Stimulated activated CD8-positive, alpha-beta memory T cell treated with anti-CD3 and anti-CD28 coated beads, Interleukin-7, amount 100 ng/mL, for 48 hours (primary cell): ENCODE data around the gene RAPGEF3.

Experiments
- DNase-seq, 2 donors: peaks; one replicate each; pipeline ENCODE4 v3.0.0-alpha.2; 2020; ENCODE audit warnings: low read depth in 1 of 2; ENCODE audit errors: extremely low read depth in 1 of 2

The RAPGEF3 gene, protein sequence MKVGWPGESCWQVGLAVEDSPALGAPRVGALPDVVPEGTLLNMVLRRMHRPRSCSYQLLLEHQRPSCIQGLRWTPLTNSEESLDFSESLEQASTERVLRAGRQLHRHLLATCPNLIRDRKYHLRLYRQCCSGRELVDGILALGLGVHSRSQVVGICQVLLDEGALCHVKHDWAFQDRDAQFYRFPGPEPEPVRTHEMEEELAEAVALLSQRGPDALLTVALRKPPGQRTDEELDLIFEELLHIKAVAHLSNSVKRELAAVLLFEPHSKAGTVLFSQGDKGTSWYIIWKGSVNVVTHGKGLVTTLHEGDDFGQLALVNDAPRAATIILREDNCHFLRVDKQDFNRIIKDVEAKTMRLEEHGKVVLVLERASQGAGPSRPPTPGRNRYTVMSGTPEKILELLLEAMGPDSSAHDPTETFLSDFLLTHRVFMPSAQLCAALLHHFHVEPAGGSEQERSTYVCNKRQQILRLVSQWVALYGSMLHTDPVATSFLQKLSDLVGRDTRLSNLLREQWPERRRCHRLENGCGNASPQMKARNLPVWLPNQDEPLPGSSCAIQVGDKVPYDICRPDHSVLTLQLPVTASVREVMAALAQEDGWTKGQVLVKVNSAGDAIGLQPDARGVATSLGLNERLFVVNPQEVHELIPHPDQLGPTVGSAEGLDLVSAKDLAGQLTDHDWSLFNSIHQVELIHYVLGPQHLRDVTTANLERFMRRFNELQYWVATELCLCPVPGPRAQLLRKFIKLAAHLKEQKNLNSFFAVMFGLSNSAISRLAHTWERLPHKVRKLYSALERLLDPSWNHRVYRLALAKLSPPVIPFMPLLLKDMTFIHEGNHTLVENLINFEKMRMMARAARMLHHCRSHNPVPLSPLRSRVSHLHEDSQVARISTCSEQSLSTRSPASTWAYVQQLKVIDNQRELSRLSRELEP

DNA sequence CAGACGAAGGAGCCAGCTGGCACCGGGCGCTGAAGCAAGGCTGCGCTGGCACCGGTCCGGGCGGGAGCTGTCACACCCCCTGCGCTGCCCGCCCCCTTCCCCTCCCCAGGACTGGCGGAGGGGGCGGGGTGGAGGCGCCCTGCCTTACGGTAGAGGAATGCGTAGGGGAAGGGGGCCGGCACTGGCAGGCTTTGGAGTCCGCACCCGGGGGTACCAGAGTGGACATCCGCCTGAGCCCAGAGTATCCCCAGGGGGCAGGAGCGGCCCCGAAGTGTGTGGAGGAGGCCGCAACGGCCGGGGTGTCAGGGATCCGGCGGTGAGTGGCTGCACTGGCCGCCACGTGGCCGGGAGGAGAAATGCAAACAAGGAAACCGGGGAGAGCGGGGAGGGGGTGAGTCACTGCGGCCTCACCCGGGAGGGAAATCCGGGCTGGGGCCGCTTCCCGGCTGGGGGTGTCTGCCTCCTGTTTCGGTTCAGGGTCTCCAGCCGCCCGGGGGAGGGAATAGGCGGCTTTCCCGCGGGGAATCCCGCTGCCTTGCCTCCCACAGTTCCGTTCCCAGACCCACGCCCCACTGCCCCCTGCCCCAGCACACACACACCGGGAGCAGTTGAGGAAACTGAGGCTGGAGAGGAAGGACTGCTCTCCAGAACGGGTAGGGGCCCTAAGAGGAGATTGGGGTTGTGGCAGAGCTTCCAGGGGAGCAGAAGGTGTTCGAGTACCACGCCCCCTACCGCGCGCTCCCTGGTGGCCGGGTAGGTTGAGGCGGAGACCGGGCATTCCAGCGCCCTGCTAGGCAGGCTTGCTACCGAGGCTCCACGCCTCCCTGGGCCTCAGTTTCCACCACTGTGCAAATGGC, at the start of gene RAPGEF3:
Gene RAPGEF3, minus strand, starts transcription at position 47 of the 857 bp plus-strand sequence. CDS start 324 bp downstream, outside the sequence.
- DNase-seq = peak in 1 of 2 donors; percentile 53

GRCh38 chr12:47808050-47808449, 49.4 kb upstream of the RAPGEF3 start:
- peak; percentile 73 to 83 for DNase-seq

- no peak for DNase-seq
Measured at GRCh38 chr12:47807338-47807737, 48.7 kb upstream of the RAPGEF3 start.

GRCh38 chr12:47805417-47805816, 46.7 kb upstream of the RAPGEF3 start:
- DNase-seq = no peak

- no peak for DNase-seq
Measured at GRCh38 chr12:47804171-47804570, 45.5 kb upstream of the RAPGEF3 start.

DNA sequence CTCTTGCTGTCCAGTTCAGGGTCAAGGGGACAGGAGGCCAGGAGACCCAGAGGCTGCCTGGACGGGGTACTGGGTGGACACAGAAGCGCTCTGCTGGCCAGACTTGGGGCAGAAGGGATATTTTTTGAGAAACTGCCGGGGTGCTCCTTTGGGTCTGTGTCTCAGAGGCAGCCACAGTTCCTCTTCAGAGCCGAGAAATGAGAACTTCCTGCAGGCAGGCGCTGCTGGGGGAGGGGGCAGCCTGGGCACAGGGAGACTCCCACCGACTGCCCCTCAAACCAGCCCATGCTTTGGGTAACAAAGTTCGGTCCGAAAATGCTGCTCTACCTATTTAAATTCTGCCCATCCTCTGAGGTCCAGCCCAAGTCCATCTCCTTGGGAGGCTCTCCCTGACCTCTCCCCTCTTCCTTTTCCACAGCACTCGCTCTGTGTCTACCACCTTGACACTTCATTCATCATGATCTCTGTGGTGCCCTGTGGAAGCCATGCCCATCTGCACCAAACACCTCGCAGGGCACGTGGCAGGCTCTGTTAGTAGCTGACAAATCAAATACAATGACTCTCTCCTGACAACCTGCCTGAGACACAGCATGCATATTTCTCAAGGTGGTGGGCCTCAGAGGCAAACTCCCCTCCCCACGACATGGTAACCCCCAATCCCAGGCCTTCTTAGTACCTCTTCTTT, 44.7 kb upstream of the RAPGEF3 start:
- DNase-seq = no peak

- DNase-seq = no peak
Measured at GRCh38 chr12:47802312-47802711, 43.6 kb upstream of the RAPGEF3 start.

DNA sequence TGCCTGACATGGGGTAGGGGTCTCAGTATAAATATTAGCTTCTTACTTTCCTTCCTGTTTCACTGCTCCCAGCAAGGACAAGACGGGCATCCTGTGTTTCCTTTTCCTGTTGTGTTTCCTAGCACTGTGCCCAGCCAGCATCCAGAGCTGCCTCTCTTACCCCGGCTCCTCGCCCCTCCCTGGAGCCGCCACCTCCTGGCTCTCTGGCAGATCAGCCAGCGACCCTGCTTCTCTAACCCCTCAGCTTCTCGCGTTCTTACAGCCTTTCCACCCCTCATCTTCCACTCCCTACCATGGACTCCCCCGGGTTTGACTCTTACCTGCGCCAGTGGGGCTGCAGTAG, 43.2 kb upstream of the RAPGEF3 start:
- no peak for DNase-seq

DNA sequence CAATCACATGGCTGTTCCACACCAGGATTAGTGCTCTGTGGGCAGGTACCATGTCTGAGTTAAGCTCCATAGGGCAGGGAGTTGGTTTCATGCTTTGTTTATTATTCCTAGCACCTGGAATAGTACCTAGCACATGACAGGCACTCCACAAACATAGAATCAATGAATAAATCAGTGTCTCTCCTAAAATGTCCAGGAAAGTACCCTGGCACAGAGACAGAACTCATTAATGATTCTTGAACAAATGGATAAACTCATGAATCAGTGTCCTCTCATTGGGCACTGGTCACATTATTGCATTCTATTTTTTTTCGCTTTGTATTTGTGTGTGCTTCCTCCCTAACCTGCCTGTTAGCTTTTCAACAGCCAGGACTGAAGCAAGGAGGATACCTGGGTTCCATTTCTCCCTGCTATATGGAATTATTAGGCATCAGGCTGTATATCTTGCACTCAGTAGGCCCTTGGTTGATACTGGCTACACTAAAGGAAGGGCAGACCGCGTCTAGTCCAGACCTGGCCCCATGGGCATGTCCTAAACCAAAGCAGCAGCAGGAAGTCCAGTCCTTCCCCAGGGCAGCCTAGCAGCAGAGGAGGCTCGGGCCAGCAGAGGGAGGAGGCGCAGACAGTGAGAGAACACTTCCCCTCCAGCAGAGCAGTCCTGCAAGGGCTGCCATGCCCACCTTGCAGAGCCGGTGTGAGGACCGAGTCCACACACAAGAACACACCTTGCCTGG, 42.7 kb upstream of the RAPGEF3 start:
- DNase-seq = no peak

DNA sequence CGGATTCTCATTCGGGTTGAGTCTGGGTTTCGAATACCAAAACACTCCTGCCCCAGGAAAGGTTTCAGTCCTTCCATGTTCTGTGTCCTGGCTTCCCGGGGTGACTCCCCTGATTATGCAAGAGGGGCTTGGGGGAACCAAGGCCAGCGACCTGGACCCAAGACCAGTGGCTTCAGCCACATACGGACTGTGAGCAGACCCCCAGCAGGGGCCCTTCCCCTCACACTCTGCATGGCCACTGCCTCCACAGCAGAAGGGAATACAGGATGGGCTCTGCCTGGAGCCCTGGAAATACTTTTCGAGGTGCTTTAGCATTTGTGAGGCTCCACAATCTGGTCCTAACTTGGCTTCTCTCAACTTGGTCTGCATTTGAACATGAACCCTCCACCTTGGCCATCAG, 41.9 kb upstream of the RAPGEF3 start:
- no peak for DNase-seq

DNA sequence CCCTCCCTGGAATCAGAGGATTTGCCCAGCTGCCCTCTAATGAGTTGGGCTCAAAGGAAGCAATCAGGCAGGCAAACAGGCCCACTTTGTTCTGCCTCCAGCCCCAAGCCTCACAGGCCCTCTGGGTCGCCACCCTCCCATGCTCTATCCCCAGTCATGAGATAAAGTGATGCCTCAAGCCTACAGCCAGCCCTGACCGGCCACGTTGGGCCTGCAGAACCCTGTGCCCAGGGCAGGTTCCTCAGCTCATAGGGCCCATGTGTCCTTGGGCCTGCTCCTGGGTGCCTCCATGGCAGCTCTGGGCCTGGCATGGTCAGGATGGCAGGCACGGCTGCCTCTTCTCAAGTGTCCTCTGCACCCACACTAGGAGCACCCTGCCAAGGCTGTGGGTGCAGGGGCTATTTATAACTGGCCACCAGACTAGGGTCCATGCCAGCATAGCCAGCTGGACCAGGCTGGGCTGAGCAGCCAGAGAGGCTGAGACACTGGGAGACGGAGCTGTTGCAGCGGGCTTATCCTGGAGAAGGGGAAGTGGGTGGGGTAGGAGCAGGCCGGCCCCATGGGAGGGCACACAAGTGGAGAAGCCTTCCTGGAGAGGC, 40.8 kb upstream of the RAPGEF3 start:
- DNase-seq = no peak

GRCh38 chr12:47798382-47798948, 39.8 kb upstream of the RAPGEF3 start:
- no peak for DNase-seq

DNA sequence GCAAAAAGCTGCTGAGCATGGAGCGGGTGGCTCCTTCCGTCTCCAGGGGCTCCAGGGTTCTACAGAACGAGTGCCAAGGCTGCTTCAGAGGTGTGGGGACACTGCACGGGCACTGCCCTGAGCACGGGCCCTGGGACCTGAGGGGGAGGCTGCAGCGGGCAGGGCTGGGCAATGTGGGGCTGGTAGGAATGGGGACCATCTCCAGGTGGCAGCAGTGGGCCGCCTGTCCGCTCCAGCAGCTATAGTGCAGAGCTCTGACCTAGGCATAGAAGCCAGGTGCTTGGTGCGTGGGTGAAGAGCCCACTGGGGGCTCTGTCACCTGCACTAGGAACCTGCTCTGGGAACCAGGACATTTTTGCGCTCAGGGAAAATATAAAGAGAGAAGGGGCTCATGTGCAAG, 38.8 kb upstream of the RAPGEF3 start:
- no peak for DNase-seq

DNA sequence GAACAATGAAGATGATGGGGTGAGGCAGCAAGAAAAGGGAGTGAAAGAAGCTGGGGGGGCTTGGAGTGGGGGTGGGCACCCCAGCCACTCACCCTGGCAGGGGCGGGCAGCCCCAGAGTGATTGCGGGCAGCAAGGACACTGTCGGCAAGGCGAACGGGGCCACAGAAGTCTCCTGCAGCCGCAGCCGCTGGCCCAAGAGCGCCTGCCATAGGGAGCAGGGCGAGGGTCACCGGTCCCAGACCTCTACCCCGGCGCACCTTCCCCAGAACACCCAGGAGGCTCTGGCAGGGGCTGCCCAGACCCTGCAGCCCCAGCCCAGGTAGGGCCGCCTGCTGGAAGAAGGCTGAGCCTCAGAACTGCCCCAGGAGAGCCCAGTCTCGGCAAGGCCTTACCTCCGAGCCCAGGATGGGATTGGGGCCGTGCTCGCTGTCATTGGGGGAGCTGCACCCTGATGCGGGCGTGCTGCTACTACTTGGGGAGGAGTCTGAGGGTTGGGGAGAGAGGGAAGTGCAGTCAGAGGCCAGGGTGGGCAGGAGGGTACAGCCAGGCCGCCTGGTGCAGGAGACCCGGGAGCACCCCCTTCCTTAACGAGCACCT, 37.2 kb upstream of the RAPGEF3 start:
- DNase-seq = no peak

DNA sequence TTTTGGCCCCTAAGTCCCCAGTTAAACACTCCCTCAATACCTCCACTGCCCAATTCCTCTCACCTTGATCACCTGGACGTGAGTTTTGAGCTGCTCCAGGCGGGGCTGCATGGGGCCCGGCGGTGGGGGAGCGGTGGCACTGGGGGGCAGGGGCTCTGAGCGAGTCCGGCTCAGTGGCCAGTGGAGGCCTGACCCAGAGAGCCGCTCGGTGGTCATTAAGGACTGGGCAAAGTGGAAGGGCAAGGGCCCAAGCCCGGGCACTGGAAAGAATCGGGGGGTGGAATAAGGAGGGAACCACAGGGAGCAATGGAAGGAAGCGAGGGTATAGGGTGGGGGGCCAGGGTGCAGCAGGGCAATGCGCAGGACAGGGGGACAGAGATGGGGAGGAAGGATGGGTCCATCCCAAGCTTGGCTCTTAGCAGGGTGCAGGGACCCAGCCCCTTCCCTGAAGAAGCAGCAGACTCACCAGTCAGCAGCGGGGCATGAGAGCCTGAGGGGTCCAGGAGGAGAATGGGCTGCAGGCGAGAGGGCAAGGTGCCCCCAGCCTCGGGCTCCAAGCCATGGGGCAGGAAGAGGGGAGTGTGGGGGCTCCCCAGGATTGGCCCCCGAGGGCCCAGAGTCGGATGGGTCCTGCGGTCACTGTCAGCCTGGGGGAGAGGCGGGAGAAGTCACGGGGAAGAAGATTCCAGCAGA, 36.6 kb upstream of the RAPGEF3 start:
- DNase-seq = no peak

- DNase-seq = no peak
Measured at GRCh38 chr12:47794679-47795078, 36.0 kb upstream of the RAPGEF3 start.

- no peak for DNase-seq
Measured at GRCh38 chr12:47793015-47793681, 34.5 kb upstream of the RAPGEF3 start.
